GM21526 (cell line): Measurements from ENCODE around the gene CHML.

Experiments
- ATAC-seq: cut with Tn5 transposase; IDR thresholded peaks from one replicate; pipeline ENCODE4 v1.9.1; 2021; ENCODE audit warnings: moderate library complexity; ENCODE audit not compliant: unreplicated experiment, low FRiP score

The CHML gene

DNA sequence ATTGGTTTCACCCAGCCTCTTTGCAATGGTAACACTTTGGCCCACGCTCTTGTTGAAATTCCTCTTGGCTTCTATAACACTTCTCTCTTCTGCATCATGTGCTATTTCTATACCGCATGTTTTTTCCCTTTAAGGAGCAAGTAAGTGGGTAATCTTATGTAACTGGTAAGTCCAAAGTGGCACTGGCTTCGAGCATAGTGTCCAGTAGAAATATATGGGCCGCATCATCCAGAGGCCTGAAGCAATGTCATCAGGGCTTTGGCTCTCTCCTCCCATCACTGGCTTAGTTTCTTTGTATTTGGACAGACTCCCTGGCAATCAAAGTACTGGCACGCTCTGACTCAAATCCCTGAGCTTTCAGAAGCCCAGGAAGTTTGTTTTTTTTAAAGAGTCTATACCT is 17.5 kb downstream of the CHML start:
- ATAC-seq, result no peak

- ATAC-seq, result no peak
Observed at GRCh38 chr1:241617426-241617825, 22.7 kb downstream of the CHML start.

DNA sequence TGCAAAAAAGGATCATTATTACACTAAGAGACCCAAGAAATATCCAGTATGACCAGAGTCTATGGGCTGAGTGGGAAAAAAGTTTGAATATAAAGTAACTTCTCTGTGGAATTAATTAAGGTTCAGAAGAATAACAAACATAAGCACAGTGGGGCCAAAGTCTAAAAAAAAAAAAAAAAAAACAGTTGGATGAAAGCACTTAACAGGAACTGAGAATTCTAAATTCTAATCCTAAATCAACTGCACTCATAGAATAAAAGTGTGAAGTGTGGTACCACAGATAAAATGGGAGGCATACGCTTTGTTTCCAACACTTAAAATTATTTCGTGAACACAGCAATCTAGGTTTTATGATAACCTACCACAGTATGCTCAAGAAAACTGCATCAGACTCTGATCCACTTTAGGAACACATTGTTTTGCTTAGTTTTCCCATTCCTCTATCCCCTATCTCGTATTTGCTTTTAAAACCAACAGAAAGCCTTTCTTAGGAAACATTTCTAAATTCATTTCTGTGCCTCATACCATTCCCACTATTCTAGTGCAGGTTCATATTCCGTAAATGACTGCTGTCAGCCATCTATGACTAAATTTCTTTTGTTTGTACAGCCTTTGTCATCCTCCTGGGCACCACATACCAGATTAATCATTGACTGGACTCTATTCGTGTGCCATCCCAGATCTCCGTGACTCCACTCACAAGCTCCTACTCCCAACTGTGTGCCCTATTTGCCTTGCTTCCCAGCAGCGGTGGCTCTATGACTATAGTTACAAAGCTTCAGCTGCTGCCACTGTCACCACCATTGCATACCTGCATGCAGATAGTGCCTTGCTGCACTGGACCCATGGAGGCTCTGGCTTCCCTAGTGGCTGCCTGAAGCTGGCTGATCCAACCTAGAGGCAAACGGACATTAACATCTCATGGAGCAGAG is 24.9 kb downstream of the CHML start:
- ATAC-seq, result no peak

- ATAC-seq, result no peak
Observed at GRCh38 chr1:241614572-241614971, 25.6 kb downstream of the CHML start.

DNA sequence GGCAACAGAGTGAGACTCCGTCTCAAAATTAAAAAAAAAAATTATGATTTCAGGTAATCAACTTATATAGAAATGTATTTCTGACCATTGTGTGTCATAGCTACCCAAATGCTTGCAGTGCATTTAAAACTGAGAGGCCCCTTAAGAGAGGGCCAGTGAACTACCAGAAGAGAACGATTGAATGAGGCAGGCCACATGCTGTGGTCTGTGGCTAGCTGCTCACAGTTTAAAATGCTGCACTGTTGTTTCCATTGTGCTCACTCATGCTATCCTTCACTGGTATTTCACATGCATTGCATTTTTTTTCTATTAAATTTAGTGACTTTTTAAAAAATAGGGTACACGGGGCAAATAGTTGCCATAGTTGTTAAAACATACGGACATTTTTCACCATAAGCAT is 26.0 kb downstream of the CHML start:
- no peak for ATAC-seq

GRCh38 chr1:241612533-241613477 is 27.4 kb downstream of the CHML start:
- ATAC-seq, result no peak

DNA sequence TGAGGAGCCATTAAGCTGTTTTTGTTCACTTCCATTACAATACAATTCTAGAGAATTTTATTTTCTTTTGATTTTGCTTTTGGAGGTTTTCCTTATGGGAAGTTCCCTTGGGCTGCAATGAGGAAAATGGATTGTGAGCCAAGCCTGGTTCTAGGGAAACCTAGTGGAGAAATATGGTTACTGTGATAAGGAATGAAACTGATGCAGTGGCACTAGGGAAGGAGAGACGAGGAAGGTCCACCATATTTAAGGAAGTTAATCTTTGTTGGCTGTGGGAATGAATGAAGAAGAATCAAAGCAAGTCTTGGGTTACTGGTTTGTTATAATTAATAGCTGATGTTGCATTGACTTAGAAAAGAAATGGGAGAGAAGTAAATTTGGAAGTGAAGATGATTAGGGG is 28.4 kb downstream of the CHML start:
- no peak for ATAC-seq

- ATAC-seq, result peak; percentile 93
Observed at GRCh38 chr1:241611063-241611462, 29.1 kb downstream of the CHML start.

DNA sequence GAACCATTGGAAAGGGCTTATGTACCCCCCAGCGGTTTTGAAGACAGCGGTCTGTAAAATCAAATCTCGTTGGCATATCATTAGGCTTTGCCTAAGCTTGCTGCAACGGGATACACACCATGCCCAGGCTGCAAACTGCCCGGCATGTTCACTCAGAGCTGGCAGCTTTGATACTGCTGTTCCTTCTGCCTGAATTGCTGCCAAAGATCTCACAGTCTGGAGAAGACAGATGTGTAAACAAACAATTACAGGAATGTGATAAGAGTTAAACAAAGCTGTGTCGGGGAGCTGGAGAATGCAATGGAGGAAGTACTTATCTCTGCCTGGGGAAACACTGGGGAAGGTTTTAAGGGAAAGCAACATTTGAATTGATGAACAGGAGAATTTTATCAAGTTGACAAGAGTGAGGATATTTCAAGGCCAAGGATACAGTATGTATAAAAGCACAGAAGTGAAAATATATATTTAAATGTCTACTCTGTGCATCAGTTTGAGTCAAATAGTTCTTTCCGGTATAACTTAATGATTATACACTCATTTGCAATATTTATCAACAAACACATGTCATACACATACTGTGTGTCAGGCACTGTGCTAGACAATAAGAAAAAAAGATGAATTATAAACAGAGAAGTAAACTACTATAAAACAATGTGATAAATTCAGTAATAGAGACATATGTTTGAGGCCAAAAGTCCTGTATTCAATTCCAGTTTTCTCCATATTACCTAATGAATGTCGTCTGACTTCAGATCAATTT is 29.9 kb downstream of the CHML start:
- no peak for ATAC-seq

GRCh38 chr1:241608379-241609033 is 31.7 kb downstream of the CHML start:
- ATAC-seq, result no peak

GRCh38 chr1:241607497-241607896 is 32.7 kb downstream of the CHML start:
- ATAC-seq, result no peak

DNA sequence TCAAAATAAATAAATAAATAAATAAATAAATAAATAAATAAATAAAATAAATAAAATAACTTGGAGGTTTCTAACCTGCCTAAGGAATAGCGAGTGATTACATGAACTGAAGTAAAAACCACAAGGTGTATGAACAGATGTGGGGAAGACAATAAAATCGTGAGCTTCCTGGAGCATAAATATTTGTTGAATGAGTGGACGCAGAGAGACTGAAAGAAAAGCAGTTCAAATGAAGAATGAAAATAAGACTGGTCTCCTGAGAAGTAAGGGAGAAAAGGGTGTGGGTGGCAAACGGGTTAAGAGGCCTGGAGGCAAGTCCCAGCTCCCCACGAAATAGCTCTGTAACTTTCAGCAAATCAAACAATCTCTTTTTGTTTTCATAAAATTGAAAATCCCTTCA is 33.6 kb downstream of the CHML start:
- no peak for ATAC-seq

DNA sequence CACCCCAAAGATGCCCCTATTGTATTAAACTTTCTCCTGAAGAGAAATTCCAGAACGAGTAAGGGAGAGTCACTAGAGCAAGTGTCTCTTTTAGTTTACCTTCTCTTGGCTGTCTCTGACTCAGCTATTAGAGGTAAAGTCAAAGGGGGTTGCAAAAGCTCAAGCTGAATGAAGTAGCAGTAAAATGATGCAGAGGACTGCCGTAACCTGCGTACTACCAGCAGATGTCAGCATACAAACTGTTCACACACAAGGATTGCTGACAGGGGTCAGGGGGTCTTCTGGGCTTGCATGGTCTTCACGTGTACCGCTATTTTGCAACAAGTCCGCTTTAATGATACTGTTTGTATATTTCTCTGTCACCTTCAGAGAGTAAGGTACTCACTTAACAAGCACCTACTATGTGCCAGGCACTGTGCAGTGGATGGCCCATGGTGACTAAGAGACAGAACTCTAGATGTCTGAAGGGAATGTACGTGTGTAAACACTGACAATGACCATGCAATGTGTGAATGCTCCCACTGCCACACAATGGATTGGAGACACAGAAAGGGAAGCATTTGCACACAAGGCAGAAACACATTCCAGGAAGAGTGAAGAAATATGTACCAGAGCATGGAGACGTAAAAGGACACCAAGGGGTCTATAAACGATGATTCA is 34.9 kb downstream of the CHML start:
- no peak for ATAC-seq

DNA sequence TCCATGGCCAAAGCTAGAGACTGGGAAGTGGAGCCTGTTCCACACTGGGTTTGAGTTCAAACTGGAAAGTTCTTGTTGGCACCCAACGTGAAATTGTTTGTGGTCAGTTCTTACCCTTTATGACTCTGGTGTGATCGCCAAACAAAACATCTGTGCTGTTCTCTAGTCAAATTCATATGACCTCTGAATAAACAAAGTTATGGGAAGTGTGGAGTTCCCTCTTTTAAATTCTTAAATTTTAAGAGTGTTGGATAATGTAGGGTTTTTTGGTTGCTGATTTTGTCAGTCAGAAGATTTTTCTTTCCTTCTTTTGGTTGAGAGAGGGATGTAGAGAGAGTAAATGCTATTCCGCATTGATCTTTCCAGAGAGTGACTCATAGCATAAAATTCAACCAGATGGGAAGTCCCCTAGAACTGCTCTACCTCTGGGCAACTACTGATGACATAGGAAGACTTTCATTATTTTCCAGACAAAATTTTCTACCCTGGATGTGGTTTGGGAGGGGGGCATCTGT is 36.4 kb downstream of the CHML start:
- ATAC-seq, result no peak

- peak; percentile 92 for ATAC-seq
Observed at GRCh38 chr1:241600496-241600901, 39.7 kb downstream of the CHML start.

GRCh38 chr1:241598249-241598648 is 41.9 kb downstream of the CHML start:
- no peak for ATAC-seq

DNA sequence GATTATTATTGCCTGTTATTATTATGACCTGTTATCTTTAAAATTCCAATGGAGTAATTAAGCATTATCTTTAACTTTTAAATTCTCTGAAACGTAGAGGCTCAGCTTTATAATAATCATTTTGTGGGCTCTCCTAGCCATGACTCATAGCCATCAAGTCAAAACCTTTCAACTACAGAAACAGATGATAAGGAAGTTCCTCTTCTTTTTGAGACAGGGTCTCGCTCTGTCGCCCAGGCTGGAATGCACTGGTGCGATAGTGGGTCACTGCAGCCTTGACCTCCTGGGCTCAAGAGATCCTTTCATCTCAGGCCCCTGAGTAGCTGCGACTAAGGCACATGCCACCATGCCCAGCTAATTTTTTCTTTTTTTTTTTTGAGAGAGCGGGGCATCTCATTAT is 43.5 kb downstream of the CHML start:
- ATAC-seq, result no peak

DNA sequence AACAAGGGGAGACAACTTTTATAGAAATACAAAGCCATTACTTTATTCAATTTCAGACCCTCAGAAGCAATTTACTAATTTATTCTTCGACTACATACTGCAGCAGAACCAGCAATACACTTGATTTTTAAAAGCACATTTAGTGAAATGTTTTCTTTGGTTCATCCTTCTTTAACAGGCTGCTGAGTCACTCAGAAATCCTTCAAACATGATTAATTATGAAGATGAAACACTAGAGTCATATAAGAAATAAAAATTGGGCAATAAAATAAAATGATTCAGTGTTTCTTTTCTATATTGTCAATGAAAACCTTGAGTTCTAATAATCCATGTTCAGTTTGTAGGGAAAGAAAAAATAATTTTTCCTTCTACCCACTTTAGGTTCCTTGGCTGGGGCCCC is 47.0 kb downstream of the CHML start:
- no peak for ATAC-seq

GRCh38 chr1:241592273-241592958 is 47.8 kb downstream of the CHML start:
- ATAC-seq, result peak; percentile 62
